Keratinocyte (primary cell): ENCODE results near the gene FBXL12.

ENCODE experiments used
- EZH2 ChIP-seq: IDR thresholded peaks from one replicate; pipeline ENCODE4 v1.6.1; 2012; ENCODE audit warnings: inconsistent platforms, mild to moderate bottlenecking, low read length, moderate library complexity
- TF ChIP-seq, protein P1 (sequence below), 3 experiments: IDR thresholded peaks in 1 of 3; conservative IDR thresholded peaks in 1 of 3; optimal IDR thresholded peaks in 1 of 3; 2 replicates in 2 of 3; 3 replicates in 1 of 3; pipeline versions ENCODE3 to v1.5.1; 2011; ENCODE audit warnings: low read length in 3 of 3, mild to moderate bottlenecking in 3 of 3, moderate library complexity in 2 of 3, control low read depth in 1 of 3, inconsistent platforms in 1 of 3; ENCODE audit not compliant: insufficient read depth in 2 of 3; ENCODE audit errors: extremely low read depth in 1 of 3

DNA sequence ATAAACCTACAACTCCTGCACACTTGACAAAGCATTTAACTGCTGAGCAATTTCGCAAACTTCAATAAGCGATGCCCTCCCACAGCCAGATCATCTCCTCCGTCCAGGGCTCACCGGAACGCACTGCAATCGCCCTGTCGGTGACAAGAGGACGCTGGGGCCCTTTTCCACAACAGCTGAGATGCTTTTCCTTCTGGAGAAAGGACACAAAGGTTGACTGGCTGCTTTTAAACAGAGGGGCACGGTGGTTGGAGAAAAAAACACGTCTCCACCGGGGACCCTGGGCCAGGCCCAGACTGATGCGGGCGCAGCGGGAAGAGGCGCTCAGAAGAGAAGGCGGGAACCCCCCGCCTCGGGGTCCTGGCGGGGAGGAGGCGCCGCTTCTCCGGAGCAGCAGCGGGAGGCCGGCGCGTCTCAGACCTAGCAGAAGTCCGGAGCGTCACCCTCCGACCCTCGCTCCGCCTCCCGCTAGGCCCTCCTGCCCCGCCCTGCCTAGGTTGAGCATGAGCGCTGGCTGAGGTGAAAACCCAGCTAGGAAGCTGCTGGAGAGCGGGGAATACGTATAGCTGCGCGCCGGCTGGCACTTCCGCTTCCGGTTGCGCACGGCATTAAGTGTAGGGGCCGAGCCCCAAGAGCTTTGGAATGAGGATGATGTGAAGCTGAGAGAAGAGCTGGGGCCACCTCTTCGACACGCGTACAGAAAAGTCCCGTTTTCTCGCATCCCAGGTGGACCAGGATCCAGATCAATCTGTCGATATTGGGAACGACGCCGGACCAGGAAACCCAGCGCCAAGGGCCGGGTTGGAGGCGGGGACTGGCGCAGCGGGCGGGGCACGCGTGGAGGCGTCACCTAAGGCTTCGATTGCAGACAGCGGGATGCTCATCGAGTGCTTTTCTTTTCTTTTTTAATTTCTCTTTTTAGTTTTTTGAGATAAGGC is 50.4 kb downstream of the FBXL12 start, which contains the start of gene ZNF846:
- TF ChIP-seq, protein P1, sequence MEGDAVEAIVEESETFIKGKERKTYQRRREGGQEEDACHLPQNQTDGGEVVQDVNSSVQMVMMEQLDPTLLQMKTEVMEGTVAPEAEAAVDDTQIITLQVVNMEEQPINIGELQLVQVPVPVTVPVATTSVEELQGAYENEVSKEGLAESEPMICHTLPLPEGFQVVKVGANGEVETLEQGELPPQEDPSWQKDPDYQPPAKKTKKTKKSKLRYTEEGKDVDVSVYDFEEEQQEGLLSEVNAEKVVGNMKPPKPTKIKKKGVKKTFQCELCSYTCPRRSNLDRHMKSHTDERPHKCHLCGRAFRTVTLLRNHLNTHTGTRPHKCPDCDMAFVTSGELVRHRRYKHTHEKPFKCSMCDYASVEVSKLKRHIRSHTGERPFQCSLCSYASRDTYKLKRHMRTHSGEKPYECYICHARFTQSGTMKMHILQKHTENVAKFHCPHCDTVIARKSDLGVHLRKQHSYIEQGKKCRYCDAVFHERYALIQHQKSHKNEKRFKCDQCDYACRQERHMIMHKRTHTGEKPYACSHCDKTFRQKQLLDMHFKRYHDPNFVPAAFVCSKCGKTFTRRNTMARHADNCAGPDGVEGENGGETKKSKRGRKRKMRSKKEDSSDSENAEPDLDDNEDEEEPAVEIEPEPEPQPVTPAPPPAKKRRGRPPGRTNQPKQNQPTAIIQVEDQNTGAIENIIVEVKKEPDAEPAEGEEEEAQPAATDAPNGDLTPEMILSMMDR (optimal IDR thresholded peaks at IDR 0.05 in 1 of 3, IDR thresholded peaks at IDR 0.05 in 1 of 3, conservative IDR thresholded peaks at IDR 0.05 in 1 of 3; ENCODE audit: extremely low read depth in 1 of 3, insufficient read depth in 2 of 3, low read length in 3 of 3) = no peak
- no peak for TF ChIP-seq EZH2
